GM18907 (cell line): ENCODE data around the gene BEND7.
"Not testable (repeated sequence)": the region's sequence is repeated elsewhere in the genome, so short reads cannot be mapped to it uniquely, and the experiment has no call there.

Experiments
- ATAC-seq: cut with Tn5 transposase; IDR thresholded peaks from one replicate; pipeline ENCODE4 v1.9.1; 2021; ENCODE audit warnings: mild to moderate bottlenecking, moderate library complexity; ENCODE audit not compliant: unreplicated experiment

The BEND7 gene, protein sequence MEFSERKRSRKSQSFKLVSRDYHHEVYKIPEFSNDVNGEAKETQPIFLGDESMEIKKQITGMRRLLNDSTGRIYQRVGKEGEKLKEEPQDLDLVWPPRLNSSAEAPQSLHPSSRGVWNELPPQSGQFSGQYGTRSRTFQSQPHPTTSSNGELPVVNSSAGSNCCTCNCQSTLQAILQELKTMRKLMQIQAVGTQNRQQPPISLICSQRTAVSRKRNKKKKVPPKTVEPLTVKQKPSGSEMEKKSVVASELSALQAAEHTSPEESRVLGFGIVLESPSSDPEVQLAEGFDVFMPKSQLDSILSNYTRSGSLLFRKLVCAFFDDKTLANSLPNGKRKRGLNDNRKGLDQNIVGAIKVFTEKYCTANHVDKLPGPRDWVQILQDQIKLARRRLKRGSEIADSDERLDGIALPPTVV

DNA sequence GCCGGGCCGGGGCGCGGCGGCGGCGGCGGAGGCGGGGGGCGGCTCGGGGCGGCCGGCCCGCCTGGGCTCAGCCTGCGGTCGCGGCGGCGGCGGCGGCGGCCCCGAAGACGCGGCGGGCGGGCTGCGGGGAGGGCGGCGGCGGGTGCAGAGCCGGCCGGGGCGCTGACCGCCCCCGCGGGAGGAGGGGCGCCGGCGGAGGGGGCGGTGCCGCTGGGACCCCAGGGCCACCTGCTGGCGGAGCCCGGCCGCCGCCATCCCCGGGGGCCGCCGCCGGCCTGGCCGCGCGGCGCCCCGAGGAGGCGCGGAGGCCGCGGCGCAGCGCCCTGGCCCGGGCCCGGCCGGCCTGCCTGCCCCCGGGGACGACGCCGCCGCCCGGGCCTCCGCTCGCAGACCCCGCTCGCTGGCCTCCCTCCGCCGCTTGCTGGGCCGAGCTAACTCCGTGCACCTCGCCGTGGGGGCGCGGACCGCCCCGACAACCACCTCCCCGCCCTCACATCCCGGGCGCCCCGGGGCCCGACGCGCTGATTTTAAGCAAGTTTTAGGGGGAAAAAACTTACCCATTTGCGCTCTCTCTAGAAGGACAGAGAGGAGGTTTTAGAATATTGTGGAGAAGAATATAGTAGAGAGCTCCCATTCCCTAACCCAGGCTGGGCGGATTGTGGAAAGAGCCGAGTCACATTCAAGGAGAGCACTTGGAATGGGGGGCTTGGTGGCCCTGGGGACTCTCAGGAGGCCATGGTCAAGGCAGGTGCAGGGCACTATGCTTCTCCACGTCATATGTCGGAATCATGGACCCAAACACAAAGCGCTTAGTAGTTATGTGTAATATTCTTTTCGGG is at the start of gene BEND7:
BEND7 (minus strand) TSS at position 140 of the 839 bp plus-strand sequence. CDS start 481 bp downstream, outside the sequence.
- ATAC-seq = no peak

- ATAC-seq = no peak
Measured at GRCh38 chr10:13573960-13574359, 45.1 kb upstream of the BEND7 start.

GRCh38 chr10:13571541-13571940 is 42.7 kb upstream of the BEND7 start:
- ATAC-seq = no peak

DNA sequence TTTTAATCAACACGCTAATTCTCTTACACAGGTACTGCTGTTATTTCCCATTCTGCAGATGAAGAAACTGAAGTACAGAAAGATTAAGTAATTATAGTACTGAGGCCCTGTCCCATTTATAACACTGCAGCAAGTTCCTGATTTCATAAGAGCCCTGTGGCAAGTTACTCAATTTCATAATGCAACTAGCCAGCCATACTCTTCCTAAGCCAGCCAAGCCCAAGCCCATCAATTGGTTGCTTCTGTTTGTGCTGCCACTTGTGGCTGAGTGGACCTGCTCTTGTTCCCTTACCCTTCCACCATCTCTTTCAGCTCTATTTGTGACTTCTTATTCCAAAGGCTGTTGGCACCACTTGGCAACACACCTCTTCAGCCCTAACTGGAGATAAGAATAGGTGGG is 38.2 kb upstream of the BEND7 start:
- ATAC-seq = no peak

GRCh38 chr10:13564576-13564975 is 35.8 kb upstream of the BEND7 start:
- no peak for ATAC-seq

DNA sequence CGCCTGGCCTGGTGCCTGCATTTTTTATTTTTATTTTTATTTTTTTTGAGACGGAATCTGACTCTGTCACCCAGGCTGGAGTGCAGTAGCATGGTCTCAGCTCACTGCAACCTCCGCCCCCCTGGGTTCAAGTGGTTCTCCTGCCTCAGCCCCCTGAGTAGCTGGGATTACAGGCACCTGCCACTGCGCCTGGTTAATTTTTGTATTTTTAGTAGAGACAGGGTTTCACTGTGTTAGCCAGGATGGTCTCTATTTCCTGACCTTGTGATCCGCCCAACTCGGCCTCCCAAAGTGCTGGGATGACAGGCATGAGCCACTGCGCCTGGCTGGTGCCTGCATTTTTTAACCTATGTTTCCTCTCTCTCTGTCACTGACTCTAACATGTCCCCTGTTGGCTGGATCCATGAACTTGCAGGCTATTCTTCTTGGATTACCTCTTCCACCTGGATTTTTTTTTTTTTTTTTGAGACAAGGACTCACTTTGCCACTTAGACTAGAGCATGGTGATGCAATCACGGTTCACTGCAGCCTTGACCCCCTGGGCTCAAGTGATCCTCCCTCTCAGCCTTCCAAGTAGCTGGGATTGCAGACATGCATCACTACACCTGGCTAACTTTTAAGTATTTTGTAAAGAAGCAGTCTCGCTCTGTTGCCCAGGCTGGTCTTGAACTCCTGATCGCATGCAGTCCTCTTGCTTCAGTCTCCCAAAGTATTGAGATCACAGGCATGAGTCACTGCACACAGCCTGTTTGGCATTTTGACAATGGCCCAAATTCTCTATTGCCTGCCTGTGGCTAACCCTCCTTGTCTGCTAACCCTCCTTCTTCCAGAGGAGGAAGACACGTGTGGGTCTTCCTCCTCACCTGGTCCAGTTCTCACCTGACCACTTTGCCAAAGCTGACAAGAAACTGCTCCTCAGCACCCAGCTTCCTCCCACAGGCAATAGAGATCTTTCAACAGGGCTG is 34.9 kb upstream of the BEND7 start:
- ATAC-seq = no peak

DNA sequence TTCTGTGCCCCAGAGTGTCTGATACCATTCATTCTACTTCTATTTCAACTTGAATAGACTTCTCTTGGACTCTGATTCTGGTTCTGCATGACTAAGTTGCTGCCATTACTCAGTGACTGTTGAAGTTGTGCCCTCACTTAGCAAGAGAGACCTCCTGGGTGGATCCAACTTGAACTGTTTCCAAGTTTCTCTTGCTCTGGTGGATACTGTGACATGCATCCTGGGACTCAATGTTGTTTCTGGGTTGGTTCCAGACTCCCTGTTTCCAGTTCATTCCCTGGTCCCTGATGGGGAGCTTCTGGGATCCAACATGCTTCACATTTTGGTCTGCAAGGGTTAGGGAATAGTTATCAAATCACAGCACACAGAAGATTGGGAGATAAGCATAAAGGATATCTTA is 31.8 kb upstream of the BEND7 start:
- ATAC-seq = no peak

DNA sequence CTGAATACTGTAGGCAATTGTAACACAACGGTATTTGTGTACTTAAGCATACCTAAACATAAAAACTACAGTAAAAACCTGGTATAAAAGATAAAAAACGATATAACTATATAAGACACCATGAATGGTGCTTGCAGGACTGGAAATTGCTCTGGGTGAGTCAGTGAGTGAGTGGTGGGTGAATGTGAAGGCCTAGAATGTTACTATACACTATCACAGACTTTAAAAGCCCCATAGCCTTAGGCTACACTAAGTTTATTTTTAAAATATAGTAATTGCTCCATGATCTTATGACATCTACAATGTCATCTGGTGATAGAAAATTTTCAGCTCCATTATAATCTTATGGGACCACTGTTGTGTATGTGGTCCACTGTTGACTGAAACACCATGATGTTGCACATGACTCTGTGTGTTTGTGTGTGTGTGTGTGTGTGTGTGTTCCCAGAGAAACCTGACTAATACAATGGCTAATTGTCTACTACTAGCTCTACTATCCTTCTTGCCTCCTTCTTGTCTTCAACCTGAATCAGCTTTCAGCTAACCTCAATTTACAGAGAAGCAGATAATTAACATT is 30.4 kb upstream of the BEND7 start:
- no peak for ATAC-seq

GRCh38 chr10:13555884-13556510 is 27.2 kb upstream of the BEND7 start:
- no peak for ATAC-seq

- no peak for ATAC-seq
Measured at GRCh38 chr10:13550802-13551201, 22.0 kb upstream of the BEND7 start.

GRCh38 chr10:13542533-13542932 is 13.7 kb upstream of the BEND7 start:
- ATAC-seq = no peak

GRCh38 chr10:13537985-13538384 is 9.2 kb upstream of the BEND7 start:
- not testable (repeated sequence) for ATAC-seq

- ATAC-seq = no peak
Measured at GRCh38 chr10:13536674-13537366, 8.0 kb upstream of the BEND7 start.

DNA sequence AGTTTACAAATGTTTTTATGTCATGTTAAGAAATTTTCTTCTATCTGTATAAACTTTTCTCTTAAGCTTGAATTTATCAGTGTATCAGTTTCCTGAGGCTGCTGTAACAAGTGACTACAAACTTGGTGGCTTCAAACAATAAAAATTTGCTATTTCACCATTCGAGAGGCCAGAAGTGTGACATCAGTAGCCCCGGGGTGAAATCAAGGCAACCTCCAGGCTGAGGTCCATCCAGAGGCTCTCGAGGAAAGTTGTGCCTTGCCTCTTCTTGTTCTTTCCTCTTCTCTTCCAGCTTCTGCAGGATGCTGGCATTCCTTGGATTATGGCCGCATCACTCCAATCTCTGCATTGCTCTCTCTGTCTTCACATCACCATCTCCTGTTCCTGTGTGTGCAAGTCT is 6.5 kb upstream of the BEND7 start:
- ATAC-seq = no peak

- no peak for ATAC-seq
Measured at GRCh38 chr10:13529714-13529973, 830 bp upstream of the BEND7 start.

DNA sequence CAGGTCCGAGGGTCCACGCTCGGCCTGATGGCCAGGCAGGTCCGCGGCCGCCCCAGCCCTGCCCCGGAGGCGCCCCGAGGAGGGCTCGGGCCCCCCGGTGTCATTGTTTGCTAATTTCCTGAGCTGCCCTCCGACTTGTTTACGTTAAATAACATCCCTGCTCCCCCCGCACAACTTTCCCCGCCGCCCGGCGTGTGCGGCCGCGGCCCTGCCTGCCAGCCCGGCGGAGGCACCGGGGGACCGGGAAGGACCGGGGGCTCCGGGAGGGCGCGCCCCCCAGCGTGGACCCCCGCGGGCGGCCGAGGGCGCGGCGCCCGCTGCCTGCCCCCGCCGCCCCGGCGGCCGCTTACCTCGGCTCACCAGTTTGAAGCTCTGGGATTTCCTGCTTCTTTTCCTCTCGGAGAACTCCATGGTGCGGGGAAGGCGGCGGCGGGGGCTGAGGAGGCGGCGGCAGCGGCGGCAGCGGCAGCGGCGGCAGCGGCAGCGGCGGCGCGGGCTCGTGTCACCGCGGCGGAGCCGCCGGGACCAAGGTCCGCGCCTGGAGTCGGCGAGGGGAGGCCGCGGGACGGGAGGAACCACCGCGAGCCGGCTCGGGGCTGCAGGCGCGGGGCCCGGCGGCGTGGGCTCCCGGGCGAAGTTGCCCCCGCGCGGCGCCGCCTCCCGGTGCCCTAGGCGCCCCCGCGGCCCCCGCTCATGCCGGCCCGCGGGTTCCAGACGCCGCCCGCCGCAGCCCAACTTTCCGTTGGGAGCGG is 515 bp downstream of the BEND7 start:
- no peak for ATAC-seq

- no peak for ATAC-seq
Measured at GRCh38 chr10:13527864-13528122, 1.0 kb downstream of the BEND7 start.

DNA sequence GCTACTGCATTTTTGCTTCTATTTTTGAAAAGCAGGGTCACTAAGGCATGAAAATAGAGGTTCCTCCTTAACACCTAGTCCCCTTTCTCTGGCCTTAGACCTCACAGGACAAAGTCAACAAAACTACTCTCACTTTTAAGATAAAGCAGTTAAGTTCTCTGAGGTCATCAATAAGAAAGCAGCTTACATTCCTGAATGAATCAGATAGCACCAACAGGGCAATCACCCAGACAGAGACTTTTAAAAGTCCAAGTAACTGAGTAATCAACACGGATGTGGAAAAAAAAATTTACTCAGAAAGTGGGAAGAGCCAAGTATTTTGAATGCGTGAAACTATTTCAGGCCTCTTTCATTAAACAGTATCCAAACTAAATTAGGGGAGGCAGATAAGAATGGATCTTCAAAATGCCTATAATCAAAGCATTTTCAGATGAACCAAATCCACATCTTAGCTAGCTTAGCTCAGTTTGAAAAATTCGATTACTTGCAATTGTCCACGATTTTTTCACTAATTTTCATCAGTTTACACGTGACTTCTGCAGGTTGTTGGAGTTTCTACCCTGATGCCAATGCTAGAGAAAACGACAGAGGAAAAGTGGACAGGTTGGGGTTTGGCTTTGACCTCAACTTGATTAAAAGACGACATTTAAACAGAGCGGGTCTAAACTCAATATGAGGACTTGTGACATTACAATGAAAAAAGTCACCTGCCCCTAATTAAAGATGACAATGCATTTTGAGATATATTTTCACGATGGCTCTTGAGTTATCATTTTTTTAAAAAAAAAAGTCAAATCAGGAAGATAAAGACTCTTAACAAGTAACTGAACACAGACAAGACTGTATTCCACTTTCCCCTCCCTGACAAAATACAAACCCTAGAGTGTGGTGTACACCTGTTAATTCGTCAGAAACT is 1.6 kb downstream of the BEND7 start:
- no peak for ATAC-seq
